Neural cell (in vitro differentiated cells): ENCODE results near the gene IRF4. TPM values are rescaled to one million over a fixed set of nuclear protein-coding genes. Genes with fewer than 3 reads are reported as not detected.

Experiments
- H2AFZ ChIP-seq: fragments of 200-600, 300-800 bp; sonication (generic), shearing (Covaris generic); 2 replicates; pipeline ENCODE4 v1.6.0; 2014; ENCODE audit warnings: low read depth, mild to moderate bottlenecking, antibody characterized with exemption, low read length, moderate library complexity
- H3F3A ChIP-seq: fragments of 200-600 bp; shearing (Covaris generic); 2 replicates; pipeline ENCODE4 v1.6.1; 2016; ENCODE audit warnings: mild to moderate bottlenecking, moderate library complexity, mixed read lengths, antibody characterized with exemption, low read length; ENCODE audit not compliant: insufficient read depth, poor library complexity, severe bottlenecking
- H3K27ac ChIP-seq: fragments of 200-600, 300-800 bp; sonication (generic), shearing (Covaris generic); 2 replicates; pipeline ENCODE4 v1.5.1; 2014; ENCODE audit warnings: mild to moderate bottlenecking, low read length, moderate library complexity
- H3K27me3 ChIP-seq: fragments of 300-800, 200-600 bp; sonication (generic), shearing (Covaris generic); 2 replicates; pipeline ENCODE4 v1.6.0; 2014; ENCODE audit warnings: mild to moderate bottlenecking, low read depth, low read length, moderate library complexity; ENCODE audit not compliant: insufficient read depth
- H3K36me3 ChIP-seq: fragments of 300-800, 200-600 bp; sonication (generic), shearing (Covaris generic); 2 replicates; pipeline ENCODE4 v1.5.1; 2014; ENCODE audit warnings: mild to moderate bottlenecking, antibody characterized with exemption, low read length, moderate library complexity; ENCODE audit not compliant: insufficient read depth
- H3K4me2 ChIP-seq: fragments of 300-800, 200-600 bp; sonication (generic), shearing (Covaris generic); 2 replicates; pipeline ENCODE4 v1.6.0; 2014; ENCODE audit warnings: mild to moderate bottlenecking, low read length
- H3K4me3 ChIP-seq: fragments of 300-800, 200-600 bp; sonication (generic), shearing (Covaris generic); 2 replicates; pipeline ENCODE4 v1.5.1; 2014; ENCODE audit warnings: mild to moderate bottlenecking, low read length, moderate library complexity
- H3K79me2 ChIP-seq: fragments of 200-600 bp; shearing (Covaris generic); replicated peaks from 2 replicates; pipeline ENCODE4 v1.6.0; 2014; ENCODE audit warnings: mild to moderate bottlenecking, low read length, moderate library complexity; ENCODE audit not compliant: insufficient read depth
- H3K9ac ChIP-seq: fragments of 300-800, 200-600 bp; sonication (generic), shearing (Covaris generic); 2 replicates; pipeline ENCODE4 v1.6.1; 2016; ENCODE audit warnings: mild to moderate bottlenecking, low read length, mixed read lengths
- H3K9me2 ChIP-seq: fragments of 200-600 bp; shearing (Covaris generic); 2 replicates; pipeline ENCODE4 v1.6.1; 2016; ENCODE audit warnings: mild to moderate bottlenecking, low read length, mixed read lengths; ENCODE audit not compliant: insufficient read depth
- H3K9me3 ChIP-seq: fragments of 200-600, 300-800 bp; sonication (generic), shearing (Covaris generic); 2 replicates; pipeline ENCODE4 v1.6.1; 2016; ENCODE audit warnings: mild to moderate bottlenecking, mixed run types, low read length, moderate library complexity, mixed read lengths
- H4K20me1 ChIP-seq: fragments of 200-600 bp; shearing (Covaris generic); 2 replicates; pipeline ENCODE4 v1.6.1; 2016; ENCODE audit warnings: mild to moderate bottlenecking, mixed run types; ENCODE audit not compliant: insufficient read depth
- EP300 ChIP-seq: fragments of 450-650 bp; conservative IDR thresholded peaks from 2 replicates; pipeline ENCODE4 v1.6.1; 2014; ENCODE audit warnings: antibody characterized with exemption, mild to moderate bottlenecking, moderate library complexity; ENCODE audit not compliant: poor library complexity, severe bottlenecking
- EZH2 ChIP-seq: fragments of 200-600, 300-800 bp; shearing (Covaris generic), sonication (generic); IDR thresholded peaks from 2 replicates; pipeline ENCODE4 v1.6.1; 2014; ENCODE audit warnings: antibody characterized with exemption, low read length, borderline replicate concordance, mild to moderate bottlenecking; ENCODE audit not compliant: insufficient read depth, poor library complexity, severe bottlenecking
- MXI1 ChIP-seq: fragments of 450-650 bp; conservative IDR thresholded peaks from 2 replicates; pipeline ENCODE4 v1.6.1; 2014; ENCODE audit warnings: antibody characterized with exemption, mild to moderate bottlenecking; ENCODE audit not compliant: poor library complexity, severe bottlenecking
- POLR2AphosphoS5 ChIP-seq: IDR thresholded peaks from 2 replicates; pipeline ENCODE4 v1.6.1; 2012
- RAD21 ChIP-seq: fragments of 450-650 bp; conservative IDR thresholded peaks from 2 replicates; pipeline ENCODE4 v1.6.1; 2014; ENCODE audit warnings: antibody characterized with exemption, mild to moderate bottlenecking, moderate library complexity
- SMC3 ChIP-seq: fragments of 450-650 bp; conservative IDR thresholded peaks from 2 replicates; pipeline ENCODE4 v1.6.1; 2014; ENCODE audit warnings: antibody characterized with exemption, mild to moderate bottlenecking, moderate library complexity; ENCODE audit not compliant: poor library complexity
- TAF1 ChIP-seq: IDR thresholded peaks from 2 replicates; pipeline ENCODE4 v1.6.1; 2012; ENCODE audit warnings: low read depth
- polyA plus RNA-seq: library from polyadenylated mRNA; depleted of rRNA; stranded (reverse); fragments of >200 nt; gene quantifications from 2 replicates; pipeline ENCODE4 v1.2.3, GENCODE V29; 2014
- TF ChIP-seq, protein P1 (sequence below): fragments of 450-650 bp; IDR thresholded peaks from 2 replicates; pipeline ENCODE4 v1.5.1; 2014; ENCODE audit warnings: antibody characterized with exemption, mild to moderate bottlenecking, moderate library complexity; ENCODE audit not compliant: poor library complexity, severe bottlenecking
- TF ChIP-seq, protein P2 (sequence below): IDR thresholded peaks from 2 replicates; pipeline ENCODE4 v1.6.1; 2012; ENCODE audit warnings: borderline replicate concordance

IRF4 gene
- polyA plus RNA-seq, 1 donor from 2014 or later: 0.05 TPM

DNA sequence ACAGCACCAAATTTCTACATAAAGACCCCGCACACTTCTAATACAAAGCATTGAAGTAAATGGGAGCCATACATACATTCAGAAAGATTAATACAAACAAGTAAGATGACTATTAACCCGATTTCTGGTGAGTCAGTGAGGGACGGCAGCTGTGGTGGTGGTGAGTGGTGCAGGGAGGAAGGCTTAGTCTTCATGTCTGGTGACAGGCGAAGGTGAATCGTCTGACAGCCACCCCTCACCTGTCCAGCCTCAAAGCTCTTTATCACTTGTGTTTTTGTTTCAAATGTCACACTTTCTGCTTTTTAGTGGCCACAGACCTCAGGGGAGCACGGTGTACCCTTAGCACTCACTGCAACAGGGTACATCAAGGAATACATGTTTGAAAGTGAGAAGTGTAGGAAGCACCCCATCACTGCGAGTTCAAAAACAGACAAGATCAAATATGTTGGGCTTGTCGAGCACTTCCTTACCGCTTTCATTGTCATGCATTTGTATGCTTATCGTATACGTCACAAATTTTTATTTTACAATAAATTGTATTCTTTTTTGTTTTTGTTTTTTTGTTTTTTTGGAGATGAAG, 63.5 kb downstream of the IRF4 start:
- H3K36me3 ChIP-seq: no peaks in the 10 kb centered on the region
- no peak for TF ChIP-seq EZH2
- TF ChIP-seq, protein P1, sequence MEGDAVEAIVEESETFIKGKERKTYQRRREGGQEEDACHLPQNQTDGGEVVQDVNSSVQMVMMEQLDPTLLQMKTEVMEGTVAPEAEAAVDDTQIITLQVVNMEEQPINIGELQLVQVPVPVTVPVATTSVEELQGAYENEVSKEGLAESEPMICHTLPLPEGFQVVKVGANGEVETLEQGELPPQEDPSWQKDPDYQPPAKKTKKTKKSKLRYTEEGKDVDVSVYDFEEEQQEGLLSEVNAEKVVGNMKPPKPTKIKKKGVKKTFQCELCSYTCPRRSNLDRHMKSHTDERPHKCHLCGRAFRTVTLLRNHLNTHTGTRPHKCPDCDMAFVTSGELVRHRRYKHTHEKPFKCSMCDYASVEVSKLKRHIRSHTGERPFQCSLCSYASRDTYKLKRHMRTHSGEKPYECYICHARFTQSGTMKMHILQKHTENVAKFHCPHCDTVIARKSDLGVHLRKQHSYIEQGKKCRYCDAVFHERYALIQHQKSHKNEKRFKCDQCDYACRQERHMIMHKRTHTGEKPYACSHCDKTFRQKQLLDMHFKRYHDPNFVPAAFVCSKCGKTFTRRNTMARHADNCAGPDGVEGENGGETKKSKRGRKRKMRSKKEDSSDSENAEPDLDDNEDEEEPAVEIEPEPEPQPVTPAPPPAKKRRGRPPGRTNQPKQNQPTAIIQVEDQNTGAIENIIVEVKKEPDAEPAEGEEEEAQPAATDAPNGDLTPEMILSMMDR: no peak
- no peak for TF ChIP-seq SMC3
- TF ChIP-seq MXI1: no peak
- TF ChIP-seq, protein P2, sequence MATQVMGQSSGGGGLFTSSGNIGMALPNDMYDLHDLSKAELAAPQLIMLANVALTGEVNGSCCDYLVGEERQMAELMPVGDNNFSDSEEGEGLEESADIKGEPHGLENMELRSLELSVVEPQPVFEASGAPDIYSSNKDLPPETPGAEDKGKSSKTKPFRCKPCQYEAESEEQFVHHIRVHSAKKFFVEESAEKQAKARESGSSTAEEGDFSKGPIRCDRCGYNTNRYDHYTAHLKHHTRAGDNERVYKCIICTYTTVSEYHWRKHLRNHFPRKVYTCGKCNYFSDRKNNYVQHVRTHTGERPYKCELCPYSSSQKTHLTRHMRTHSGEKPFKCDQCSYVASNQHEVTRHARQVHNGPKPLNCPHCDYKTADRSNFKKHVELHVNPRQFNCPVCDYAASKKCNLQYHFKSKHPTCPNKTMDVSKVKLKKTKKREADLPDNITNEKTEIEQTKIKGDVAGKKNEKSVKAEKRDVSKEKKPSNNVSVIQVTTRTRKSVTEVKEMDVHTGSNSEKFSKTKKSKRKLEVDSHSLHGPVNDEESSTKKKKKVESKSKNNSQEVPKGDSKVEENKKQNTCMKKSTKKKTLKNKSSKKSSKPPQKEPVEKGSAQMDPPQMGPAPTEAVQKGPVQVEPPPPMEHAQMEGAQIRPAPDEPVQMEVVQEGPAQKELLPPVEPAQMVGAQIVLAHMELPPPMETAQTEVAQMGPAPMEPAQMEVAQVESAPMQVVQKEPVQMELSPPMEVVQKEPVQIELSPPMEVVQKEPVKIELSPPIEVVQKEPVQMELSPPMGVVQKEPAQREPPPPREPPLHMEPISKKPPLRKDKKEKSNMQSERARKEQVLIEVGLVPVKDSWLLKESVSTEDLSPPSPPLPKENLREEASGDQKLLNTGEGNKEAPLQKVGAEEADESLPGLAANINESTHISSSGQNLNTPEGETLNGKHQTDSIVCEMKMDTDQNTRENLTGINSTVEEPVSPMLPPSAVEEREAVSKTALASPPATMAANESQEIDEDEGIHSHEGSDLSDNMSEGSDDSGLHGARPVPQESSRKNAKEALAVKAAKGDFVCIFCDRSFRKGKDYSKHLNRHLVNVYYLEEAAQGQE: no peak
- no peak overlapping the region for H2AFZ ChIP-seq

GRCh38 chr6:455835-456234, 64.3 kb downstream of the IRF4 start:
- H3K27me3 ChIP-seq: no peaks in the 10 kb centered on the region
- no peak for TF ChIP-seq TAF1
- TF ChIP-seq EP300: no peak
- no peak for TF ChIP-seq SMC3
- no peak overlapping the region for H3K9ac ChIP-seq

More for the DNA sequence above, 63.5 kb downstream of the IRF4 start:
- no peaks in the 10 kb centered on the region for H4K20me1 ChIP-seq
- H3K79me2 ChIP-seq: no peaks in the 10 kb centered on the region
- no peak overlapping the region for H3K9ac ChIP-seq
- no peak overlapping the region for H3K27ac ChIP-seq
- no peak overlapping the region for H3K4me3 ChIP-seq
- H3F3A ChIP-seq: no peaks in the 10 kb centered on the region
- no peaks in the 10 kb centered on the region for H3K27me3 ChIP-seq
- no peaks in the 10 kb centered on the region for H3K9me2 ChIP-seq
- no peak overlapping the region for H3K4me2 ChIP-seq
- H3K9me3 ChIP-seq: no peaks in the 10 kb centered on the region

GRCh38 chr6:456358-456867, 64.9 kb downstream of the IRF4 start:
- TF ChIP-seq SMC3 (no peak), POLR2AphosphoS5 (no peak), EP300 (no peak), EZH2 (no peak), TAF1 (no peak), RAD21 (no peak), MXI1 (no peak)
- TF ChIP-seq, protein P1: no peak
- TF ChIP-seq, protein P2: no peak
- Histone ChIP-seq H3K36me3 (no peaks in the 10 kb centered on the region), H3F3A (no peaks in the 10 kb centered on the region), H3K27ac (no peak overlapping the region), H3K9me3 (no peaks in the 10 kb centered on the region), H2AFZ (no peak overlapping the region), H3K27me3 (no peaks in the 10 kb centered on the region), H4K20me1 (no peaks in the 10 kb centered on the region), H3K9ac (no peak overlapping the region), H3K79me2 (no peaks in the 10 kb centered on the region), H3K4me3 (no peak overlapping the region), H3K4me2 (no peak overlapping the region), H3K9me2 (no peaks in the 10 kb centered on the region)

More at GRCh38 chr6:455835-456234, 64.3 kb downstream of the IRF4 start:
- no peaks in the 10 kb centered on the region for H3K9me3 ChIP-seq
- H3F3A ChIP-seq: no peaks in the 10 kb centered on the region
- H3K4me3 ChIP-seq: no peak overlapping the region
- no peaks in the 10 kb centered on the region for H3K79me2 ChIP-seq
- no peak overlapping the region for H3K4me2 ChIP-seq
- H2AFZ ChIP-seq: no peak overlapping the region
- H3K27ac ChIP-seq: no peak overlapping the region
- no peaks in the 10 kb centered on the region for H3K9me2 ChIP-seq
- H3K36me3 ChIP-seq: no peaks in the 10 kb centered on the region
- no peaks in the 10 kb centered on the region for H4K20me1 ChIP-seq
